Measurements from ENCODE around the gene AHCYL2.
"Not testable (repeated sequence)": the region's sequence is repeated elsewhere in the genome, so short reads cannot be mapped to it uniquely, and the experiment has no call there.

Gene AHCYL2

DNA sequence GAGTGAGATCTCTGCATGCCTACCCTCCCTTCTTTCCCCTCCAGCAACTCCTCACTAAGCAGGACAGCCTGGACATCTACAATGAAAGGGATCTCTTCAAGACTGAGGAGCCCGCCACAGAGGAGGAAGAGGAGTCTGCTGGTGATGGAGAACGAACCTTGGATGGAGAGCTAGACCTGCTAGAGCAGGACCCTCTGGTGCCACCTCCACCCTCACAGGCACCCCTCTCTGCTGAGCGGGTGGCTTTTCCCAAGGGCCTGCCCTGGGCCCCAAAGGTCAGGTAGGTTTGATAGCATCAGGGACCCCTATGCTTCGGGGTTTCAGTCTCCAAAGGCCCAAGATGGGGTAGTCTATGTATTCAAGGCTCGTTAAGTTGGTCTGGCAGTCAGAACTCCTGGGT is 233.3 kb downstream of the AHCYL2 start:
- DNase-seq: no peak

GRCh38 chr7:129461809-129462208 is 237.0 kb downstream of the AHCYL2 start:
- no peak for DNase-seq

DNA sequence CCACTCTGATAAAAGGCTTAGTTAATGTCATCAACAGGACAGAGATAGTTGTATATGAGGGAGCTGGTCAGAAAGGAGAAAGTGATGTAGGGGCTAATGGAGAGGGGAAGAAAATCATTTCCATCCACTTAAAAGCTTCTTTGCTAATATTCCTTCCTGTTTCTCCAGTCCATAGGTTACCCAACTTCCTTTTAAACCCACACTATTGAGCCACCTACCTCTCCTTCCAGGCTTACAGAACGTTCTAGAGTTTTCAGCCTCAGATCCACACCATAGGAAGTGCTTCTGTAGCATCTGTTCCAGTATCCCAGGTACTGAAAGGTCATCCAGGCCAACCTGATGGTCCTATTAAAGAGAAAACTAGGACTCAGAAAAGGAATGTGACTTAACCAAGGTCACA is 237.6 kb downstream of the AHCYL2 start:
- no peak for DNase-seq

DNA sequence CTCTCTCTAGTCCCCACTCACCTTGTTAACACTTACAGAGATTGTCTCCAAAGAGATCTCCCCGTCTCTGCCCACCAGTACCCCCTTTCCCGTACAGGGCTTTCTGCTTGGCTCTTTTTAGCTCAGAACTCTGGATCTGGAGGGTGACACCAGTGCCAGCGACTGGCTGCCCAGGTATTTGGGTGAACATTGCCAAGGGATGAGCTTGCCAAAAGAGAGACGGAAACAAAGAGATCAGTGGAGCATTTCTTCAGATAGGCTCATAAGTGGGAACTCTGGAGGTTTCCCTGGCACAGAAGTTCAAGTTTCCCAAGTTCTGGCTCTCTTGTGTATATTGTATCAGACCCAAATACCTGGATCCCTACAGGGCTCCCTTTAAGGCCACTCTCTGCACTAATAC is 239.4 kb downstream of the AHCYL2 start:
- DNase-seq: no peak

- DNase-seq: no peak
These were observed 240.2 kb downstream of the AHCYL2 start for GRCh38 chr7:129465080-129465479.

GRCh38 chr7:129466796-129467195 is 242.0 kb downstream of the AHCYL2 start:
- no peak for DNase-seq

GRCh38 chr7:129468087-129468486 is 243.3 kb downstream of the AHCYL2 start:
- no peak for DNase-seq

GRCh38 chr7:129468547-129468946 is 243.7 kb downstream of the AHCYL2 start:
- no peak for DNase-seq

DNA sequence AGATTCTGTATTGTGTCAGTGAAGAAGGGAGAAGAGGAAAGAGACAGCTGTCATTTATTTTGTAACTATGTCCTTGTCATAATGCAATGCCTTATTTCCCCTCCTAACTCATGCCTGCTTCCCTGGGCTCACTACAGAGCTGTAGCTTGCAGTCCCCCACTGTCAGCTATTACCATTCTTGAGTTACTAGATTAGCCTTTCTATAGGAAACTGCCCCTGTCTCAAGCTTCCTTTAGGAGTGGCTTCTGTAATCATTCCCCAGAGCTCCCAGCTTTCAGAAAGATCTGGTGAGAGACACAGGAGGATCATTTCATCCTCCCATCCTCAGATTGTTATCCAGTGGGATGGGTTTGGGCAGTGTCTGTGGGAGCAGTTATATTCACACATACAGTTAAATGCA is 245.1 kb downstream of the AHCYL2 start:
- DNase-seq: no peak

- DNase-seq: no peak
These were observed 245.6 kb downstream of the AHCYL2 start for GRCh38 chr7:129470411-129470810.

- no peak for DNase-seq
These were observed 246.6 kb downstream of the AHCYL2 start for GRCh38 chr7:129471402-129471827.

DNA sequence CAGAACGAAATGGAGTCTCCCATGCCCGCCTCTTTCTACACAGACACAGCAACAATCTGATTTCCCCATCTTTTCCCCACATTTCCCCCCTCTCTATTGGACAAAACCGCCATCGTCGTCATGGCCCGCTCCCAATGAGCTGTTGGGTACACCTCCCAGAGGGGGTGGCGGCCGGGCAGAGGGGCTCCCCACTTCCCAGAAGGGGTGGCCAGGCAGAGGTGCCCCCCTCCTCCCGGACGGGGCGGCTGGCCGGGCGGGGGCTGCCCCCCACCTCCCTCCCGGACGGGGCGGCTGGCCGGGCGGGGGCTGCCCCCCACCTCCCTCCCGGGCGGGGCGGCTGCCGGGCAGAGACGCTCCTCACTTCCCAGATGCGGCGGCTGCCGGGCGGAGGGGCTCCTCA is 251.1 kb downstream of the AHCYL2 start:
- DNase-seq: not testable (repeated sequence)

- DNase-seq: not testable (repeated sequence)
These were observed 251.6 kb downstream of the AHCYL2 start for GRCh38 chr7:129476398-129476797.

All from CD4-positive, alpha-beta T cell treated with Interferon gamma for 1 hour (primary cell).